Stimulated activated CD8-positive, alpha-beta memory T cell treated with anti-CD3 and anti-CD28 coated beads, Interleukin-15, amount 100 ng/mL, for 4 hours (primary cell): ENCODE data around the gene PHRF1.

Experiments
- DNase-seq, 2 donors: peaks; one replicate each; pipeline ENCODE4 v3.0.0-alpha.2; 2020; ENCODE audit warnings: low read depth in 2 of 2

PHRF1 gene

DNA sequence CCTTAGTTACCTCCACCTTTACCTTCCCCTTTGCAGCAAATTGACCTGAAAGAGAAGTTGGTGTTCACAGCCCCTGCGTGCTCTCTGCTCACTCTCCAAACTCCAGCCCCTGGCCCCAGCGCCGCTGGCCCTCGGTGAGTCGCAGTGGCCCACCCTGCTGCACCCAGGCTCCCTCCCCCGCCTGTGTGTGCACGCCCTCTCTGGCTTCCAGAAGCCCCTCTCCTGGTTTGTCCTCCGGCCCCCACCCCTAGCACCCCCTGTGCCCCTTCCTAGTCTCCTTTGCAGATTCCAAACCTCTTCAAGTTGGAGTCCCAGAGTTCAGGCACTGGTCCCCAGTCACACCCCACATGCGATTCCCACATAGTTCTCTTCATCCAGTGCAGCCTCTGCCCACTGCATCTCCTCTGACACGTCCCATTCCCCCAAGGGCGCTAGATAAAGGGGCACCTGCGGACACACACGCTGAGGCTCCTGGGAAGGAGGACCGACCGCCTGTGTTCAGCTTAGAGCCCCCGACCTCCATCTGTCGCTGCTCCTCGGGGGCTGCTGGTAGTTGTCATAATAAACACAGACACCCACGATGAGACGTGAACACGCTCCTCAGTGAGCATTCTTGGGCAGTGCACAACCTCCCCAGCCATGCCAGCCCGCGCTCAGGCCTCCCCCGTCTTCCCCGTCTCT, 1.5 kb upstream of the PHRF1 start:
- DNase-seq = no peak

DNA sequence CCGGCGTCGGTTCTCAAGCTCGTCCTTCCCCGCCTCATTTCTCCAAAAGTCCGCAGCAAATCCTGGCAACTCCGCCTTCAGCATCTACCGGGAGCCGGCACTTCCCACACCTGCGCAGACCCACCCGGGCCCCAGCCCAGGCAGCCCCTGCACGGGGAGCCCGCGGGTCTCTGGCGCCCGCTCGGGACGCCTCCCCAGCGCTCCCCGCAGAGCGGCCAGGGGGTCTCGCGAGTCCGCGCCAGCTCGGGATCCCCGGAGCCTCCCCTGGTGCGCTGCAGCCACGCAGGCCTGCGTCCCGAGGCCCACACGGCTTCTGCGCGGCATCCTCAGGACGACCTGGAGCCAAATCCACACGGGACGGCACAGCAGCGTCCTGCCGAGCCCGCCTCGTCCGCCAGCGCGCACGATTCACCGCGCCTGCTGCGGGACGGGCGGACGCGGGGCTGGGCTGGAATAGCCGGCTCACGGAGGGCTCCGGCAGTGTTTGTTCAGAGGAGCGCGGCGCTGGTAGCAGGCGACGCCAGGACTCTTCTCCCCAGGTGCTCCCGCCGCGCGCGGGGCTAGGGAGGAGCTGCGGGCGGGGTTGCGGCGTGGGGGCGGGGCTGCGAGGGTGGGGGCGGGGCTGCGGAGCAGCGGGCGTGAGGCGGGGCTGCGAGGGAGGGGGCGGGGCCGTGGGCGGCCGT, 816 bp upstream of the PHRF1 start:
- no peak for DNase-seq

DNA sequence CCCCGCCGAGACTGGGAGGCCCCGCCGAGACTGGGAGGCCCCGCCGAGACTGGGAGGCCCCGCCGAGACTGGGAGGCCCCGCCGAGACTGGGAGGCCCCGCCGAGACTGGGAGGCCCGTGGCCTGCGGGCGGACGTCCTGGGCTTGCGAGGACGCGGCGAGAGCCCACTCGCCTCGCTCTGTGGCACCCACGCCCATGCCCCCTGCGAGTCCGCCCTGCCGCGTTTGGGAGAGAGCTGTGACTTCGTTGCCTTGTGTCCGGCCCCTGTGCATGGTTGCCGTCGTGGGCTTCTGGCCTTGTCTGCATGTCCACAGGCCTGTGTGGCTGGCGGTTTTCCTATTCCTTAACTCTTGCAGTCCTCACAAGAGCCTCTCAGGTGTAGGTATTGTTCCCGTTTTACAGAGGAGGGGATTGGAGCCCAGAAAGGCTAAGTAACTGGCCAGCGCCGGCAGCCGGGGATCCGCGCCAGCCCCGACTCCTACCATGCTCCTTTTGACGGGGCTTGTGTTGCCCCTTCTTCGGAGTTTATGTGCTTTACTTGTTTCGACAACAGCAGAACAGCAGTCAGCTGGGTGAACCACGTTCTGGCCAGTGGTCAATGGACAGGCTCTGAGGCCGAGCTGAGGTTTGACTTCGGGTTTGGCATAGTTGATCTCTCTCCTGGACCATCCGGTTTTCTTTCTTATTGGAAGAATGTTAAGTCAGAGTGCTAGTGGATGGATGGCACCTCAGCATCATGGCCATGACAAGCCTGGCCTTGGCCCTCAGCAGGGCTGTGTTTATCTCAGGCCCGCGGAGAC, 741 bp downstream of the PHRF1 start:
- no peak for DNase-seq

DNA sequence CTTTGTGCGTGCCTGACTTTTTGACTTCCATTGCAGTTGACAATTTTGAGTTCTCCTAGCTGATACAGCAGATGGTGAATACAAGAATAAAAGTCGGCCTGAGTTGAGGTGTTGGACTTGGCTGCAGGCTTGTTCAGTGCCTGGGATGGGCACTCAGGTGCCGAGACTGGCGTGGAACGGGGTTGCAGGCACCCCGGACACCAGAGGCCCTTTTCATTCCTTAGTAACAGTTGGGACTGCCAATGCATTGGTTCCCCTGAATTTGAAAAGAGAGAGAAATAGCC, 1.3 kb downstream of the PHRF1 start:
- DNase-seq = no peak

- DNase-seq = no peak
These were observed 2.2 kb downstream of the PHRF1 start for GRCh38 chr11:578276-579035.

DNA sequence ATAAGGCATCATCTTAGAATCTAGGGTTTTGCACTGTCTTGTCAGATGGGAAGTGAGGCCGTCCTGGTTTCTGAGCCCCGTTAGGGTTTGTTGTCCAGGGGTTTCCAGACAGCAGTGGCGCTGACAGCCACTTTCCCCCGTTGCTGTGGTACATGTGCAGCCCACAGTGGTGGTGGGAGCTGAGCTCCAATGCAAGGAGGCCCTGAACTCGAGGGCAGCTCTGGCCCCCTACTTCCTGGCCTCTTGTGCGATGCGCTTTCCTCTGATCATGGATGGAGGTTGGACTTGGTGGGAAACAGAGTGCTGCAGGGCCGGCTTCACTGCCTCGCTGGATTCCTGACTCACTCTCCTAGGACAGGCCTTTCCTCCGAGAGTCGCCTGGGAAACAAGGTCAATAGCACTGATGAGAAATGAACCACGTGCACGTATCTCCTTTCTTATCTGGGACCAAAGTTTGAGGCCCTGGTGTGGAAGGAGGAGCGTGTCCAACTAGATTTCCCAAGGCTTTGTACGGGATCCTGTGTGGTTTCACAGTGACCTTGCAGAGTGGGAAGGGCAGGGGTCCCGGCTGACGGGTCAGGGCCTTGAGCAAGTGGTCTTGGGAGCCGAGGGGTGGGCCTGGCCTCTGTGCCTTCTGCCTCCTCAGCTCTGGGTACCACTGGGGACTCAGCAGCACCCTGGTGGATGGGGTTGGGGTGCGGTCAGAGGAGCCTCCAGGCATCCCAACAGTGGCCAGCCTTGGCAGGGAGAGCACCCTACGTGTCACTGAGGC, 3.7 kb downstream of the PHRF1 start:
- no peak for DNase-seq

DNA sequence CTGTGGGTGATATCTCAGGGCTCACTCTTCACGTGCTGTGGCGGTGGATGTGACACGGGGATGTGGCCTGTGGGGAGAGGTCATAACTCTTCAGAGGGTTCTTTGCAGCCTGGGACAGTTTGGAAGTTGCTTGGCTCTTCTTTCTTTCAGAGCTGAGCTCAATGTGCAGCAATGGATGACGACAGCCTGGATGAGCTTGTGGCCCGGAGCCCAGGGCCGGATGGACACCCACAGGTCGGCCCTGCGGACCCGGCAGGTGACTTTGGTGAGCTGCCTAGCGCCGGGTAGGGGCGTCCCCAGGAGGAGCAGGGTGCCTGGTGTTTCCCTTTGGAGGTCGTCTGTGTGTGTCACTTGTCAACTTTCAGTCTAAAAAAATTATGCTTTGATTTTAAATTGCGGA, 5.1 kb downstream of the PHRF1 start:
- no peak for DNase-seq

- no peak for DNase-seq
These were observed 5.5 kb downstream of the PHRF1 start for GRCh38 chr11:581752-582151.

GRCh38 chr11:584287-584686, 8.0 kb downstream of the PHRF1 start:
- no peak for DNase-seq

DNA sequence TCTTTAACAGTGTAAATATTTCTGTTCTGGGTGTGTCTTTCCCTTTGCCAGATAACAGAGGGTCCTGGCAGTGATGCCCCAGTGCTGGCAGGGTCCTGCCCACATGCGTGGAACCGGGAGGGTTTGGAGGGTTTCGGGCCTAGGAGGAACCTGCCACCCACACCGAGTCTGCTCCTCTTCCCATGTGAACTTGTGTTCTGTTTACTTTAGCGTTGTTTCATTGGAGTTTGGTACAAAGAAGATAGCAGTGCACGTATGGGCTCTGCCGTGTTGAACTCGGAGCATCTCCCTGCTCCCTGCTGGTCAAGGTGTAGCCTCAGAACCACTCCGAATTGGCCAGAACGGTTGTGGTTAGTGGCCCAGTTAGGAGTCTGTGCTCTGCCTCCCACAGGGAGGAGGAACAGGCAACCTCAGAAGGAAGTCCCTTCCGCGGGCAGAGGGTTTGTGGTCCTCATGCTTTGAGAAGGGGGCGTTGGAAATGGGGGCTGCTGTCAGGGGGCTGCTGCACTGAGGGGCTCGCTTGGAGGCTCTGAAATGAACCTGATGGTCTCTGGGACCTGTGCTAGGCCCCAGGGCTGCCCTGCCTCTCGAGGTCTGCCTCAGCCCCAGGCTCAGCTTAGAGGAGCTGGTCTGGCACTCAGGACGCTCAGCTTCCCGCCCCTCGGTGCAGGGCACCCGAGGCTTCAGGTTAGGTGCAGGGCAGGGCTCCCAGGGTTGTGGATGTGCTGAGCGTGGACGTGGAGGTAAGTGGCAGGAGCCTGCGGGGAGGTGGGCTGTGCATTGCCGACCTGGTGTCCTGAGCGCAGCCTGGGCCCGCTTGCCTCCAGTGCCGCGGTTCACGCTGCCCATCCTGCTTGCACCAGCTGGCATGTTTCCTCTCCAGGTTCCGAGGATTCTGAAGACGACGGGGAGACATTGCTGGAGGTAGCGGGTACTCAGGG, 10.4 kb downstream of the PHRF1 start:
- no peak for DNase-seq

DNA sequence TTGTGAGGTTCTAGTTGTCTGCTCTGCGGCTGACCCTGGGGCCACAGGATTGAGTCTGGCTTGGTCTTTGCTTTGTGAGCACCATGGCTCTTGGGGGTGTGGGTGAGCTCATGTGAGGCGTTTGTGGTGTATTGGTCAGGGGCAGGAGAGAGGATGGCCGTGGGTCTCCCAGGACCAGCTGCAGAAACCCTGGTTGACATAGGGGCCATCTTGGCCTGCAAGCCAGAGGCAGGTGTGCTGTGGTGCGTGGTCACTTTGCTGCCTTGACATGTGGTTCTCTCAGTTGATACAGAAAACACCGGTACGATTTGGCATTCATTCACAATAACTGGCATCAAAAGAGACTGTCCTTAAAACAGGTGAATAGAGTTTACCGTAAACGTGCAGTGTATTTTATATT, 11.3 kb downstream of the PHRF1 start:
- no peak for DNase-seq

DNA sequence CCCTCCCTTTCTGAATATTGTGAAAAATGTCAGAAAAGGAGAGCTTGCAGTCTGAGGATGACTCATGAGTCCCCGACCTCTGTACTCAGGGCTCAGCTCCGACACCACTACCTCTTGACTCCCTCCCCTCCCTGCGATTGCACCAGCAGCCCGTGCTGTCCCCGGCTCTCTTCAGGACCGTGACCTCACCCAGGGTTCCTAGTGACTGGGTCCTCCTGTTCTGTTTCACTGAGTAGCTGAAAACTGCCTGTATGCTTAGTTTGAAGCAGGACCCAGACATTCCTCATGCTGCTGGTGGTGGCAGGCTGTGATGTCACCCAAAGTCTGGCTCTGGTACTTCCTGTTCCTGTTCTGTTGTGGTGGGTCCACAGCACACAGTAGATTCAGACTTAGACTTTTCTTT, 11.7 kb downstream of the PHRF1 start:
- DNase-seq = peak; percentile 49 to 54

GRCh38 chr11:589798-590197, 13.5 kb downstream of the PHRF1 start:
- no peak for DNase-seq

GRCh38 chr11:590997-591396, 14.7 kb downstream of the PHRF1 start:
- no peak for DNase-seq

- DNase-seq = no peak
These were observed 16.2 kb downstream of the PHRF1 start for GRCh38 chr11:592501-592900.

- no peak for DNase-seq
These were observed 16.6 kb downstream of the PHRF1 start for GRCh38 chr11:592918-593317.

DNA sequence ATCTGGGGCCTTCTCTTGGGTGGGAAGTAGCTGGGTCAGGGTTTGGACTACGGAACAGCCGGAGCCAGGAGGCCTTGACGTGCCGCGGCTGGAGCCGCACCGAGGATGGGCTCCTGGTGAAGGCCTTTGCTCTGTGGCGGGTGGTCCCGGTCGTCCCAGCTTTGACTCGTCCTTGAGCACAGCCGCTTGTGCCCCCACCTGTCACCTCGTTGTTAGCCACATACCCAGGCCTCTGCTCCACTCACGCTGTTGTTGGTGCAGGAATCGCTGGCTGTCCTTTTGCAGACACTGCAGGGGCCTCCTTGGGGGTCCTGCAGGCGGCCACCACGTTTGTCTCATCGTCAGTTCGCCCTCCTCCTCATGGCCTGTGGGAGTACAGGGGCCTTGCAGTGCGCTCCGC, 17.1 kb downstream of the PHRF1 start:
- DNase-seq = no peak

DNA sequence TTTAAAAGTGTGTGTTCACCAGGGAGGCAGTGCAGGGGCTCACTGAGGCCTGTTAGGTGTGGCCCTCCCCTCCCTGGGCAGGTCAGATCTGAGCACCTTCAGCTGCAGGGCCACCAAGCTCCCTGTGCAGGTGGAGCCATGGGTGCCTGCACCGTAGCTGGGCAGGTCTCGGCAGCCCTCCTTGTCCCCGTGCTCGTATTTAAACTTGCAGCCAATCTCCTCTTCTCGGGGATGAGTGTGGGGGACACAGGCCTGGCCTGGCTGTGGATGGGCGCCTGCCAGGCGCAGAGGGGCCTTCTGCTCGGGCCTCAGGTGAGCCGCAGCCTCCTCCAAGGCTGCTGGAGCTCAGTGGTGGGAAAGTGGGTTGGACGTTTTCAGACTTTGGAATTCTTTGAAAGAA, 19.1 kb downstream of the PHRF1 start:
- DNase-seq = no peak

DNA sequence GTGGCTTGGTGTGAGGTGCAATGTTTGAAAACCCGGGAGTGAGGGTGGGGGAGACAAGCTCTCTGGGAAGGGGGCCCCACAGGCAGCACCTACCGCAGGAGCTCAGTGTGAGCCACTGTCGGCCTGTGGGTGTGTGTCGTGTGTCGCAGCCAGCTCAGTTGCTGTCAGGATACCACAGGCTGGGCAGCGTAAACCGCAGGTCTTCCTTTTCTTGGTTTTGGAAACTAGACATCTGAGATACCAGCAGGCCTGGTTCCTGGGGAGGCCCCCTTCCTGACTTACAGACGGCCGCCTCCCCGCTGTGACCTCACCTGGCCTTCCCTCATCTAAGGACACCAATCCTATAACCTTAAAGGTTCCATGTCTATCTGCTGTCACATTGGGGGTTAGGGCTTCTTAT, 20.1 kb downstream of the PHRF1 start:
- DNase-seq = no peak

DNA sequence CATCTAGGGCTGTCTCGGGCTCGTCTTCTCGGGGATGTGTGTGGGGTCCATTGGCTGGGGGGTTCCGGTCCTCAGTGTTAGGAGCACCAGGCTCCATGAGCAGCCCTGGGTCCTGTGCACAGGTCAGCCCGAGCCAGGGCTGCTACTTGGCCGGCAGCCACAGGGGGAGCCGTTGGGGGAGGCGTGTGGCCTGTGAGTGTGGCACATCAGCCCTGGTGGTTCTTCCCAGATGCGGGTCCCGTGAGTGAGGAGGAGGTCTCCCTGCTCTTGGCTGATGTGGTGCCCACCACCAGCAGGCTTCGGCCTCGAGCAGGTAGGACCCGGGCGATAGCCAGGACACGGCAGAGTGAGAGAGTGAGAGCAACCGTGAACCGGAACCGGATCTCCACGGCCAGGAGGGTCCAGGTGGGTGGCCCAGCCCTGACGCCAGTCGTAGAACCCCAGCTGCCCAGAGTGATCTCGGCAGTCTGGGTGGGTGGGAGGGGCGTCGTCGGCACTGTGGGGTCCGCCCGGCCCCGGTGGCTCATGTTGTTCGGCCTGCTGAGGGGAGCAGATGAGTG, 21.0 kb downstream of the PHRF1 start:
- no peak for DNase-seq
